Astrocyte (in vitro differentiated cells and primary cell): ENCODE measurements around the gene GLIS2.

Source experiments
- EZH2 ChIP-seq: IDR thresholded peaks from 2 replicates; pipeline ENCODE4 v1.6.1; 2012; ENCODE audit warnings: mild to moderate bottlenecking, low read length, inconsistent platforms; ENCODE audit not compliant: insufficient read depth
- TF ChIP-seq, protein P1 (sequence below): IDR thresholded peaks from 2 replicates; pipeline ENCODE4 v1.5.1; 2011; ENCODE audit warnings: low read depth, mild to moderate bottlenecking, inconsistent platforms, low read length, moderate library complexity; ENCODE audit not compliant: insufficient read depth

- TF ChIP-seq, protein P1, sequence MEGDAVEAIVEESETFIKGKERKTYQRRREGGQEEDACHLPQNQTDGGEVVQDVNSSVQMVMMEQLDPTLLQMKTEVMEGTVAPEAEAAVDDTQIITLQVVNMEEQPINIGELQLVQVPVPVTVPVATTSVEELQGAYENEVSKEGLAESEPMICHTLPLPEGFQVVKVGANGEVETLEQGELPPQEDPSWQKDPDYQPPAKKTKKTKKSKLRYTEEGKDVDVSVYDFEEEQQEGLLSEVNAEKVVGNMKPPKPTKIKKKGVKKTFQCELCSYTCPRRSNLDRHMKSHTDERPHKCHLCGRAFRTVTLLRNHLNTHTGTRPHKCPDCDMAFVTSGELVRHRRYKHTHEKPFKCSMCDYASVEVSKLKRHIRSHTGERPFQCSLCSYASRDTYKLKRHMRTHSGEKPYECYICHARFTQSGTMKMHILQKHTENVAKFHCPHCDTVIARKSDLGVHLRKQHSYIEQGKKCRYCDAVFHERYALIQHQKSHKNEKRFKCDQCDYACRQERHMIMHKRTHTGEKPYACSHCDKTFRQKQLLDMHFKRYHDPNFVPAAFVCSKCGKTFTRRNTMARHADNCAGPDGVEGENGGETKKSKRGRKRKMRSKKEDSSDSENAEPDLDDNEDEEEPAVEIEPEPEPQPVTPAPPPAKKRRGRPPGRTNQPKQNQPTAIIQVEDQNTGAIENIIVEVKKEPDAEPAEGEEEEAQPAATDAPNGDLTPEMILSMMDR = no peak
- no peak for TF ChIP-seq EZH2
These were observed 3.9 kb downstream of the GLIS2 start for GRCh38 chr16:4319454-4320421.
